Measurements from ENCODE around the gene SMPDL3A. TPM values are rescaled to one million over a fixed set of nuclear protein-coding genes. Genes with fewer than 3 reads are reported as not detected.

SMPDL3A gene
- total and polyA plus RNA-seq, 2 of the 13 experiments (the other 11 are each of a cell fraction or from before 2014, with no cell fraction given), result 7.8 to 17.3 TPM

GRCh38 chr6:122790423-122791309 lies 1.6 kb downstream of the SMPDL3A start (continued):
- no peak for TF ChIP-seq ZNF691 (CRISPR knock-in tag; IDR thresholded peaks at IDR 0.05; ENCODE audit: borderline replicate concordance, low read depth)
- TF ChIP-seq MIER2 (CRISPR knock-in tag; IDR thresholded peaks at IDR 0.05), result no peak
- TF ChIP-seq ZNF260 (CRISPR knock-in tag; IDR thresholded peaks at IDR 0.05; ENCODE audit: borderline replicate concordance, low read depth), result no peak
- TF ChIP-seq ZBTB8A (CRISPR knock-in tag; IDR thresholded peaks at IDR 0.05; ENCODE audit: borderline replicate concordance, low read depth), result no peak; the same call in 1 of the 2 replicates
- TF ChIP-seq KAT7 (CRISPR knock-in tag; IDR thresholded peaks at IDR 0.05; ENCODE audit: borderline replicate concordance), result no peak; the same call in 1 of the 2 replicates
- TF ChIP-seq SMARCC2 (IDR thresholded peaks at IDR 0.05), result no peak
- TF ChIP-seq THAP11 (CRISPR knock-in tag; IDR thresholded peaks at IDR 0.05), result peak; percentile 65; the same call in 1 of the 2 replicates
- TF ChIP-seq ZNF557 (CRISPR knock-in tag; IDR thresholded peaks at IDR 0.05), result no peak
- no peak for TF ChIP-seq ZNF350 (CRISPR knock-in tag; IDR thresholded peaks at IDR 0.05; ENCODE audit: borderline replicate concordance, low read depth)
- TF ChIP-seq ZNF781 (CRISPR knock-in tag; IDR thresholded peaks at IDR 0.05; ENCODE audit: borderline replicate concordance, not compliant biosample characterization), result no peak
- no peak for TF ChIP-seq NRL (CRISPR knock-in tag; IDR thresholded peaks at IDR 0.05; ENCODE audit: borderline replicate concordance)
- peak; percentile 97 for TF ChIP-seq RXRB (CRISPR knock-in tag; IDR thresholded peaks at IDR 0.05; ENCODE audit: borderline replicate concordance)
- no peak for TF ChIP-seq HNRNPK (IDR thresholded peaks at IDR 0.05; ENCODE audit: low read depth, low read length, poor library complexity, severe bottlenecking)
- TF ChIP-seq MEIS1 (CRISPR knock-in tag; IDR thresholded peaks at IDR 0.05; ENCODE audit: borderline replicate concordance), result no peak
- peak; percentile 72; the same call in 1 of the 2 replicates for TF ChIP-seq DMAP1 (CRISPR knock-in tag; IDR thresholded peaks at IDR 0.05)
- TF ChIP-seq ZNF883 (CRISPR knock-in tag; IDR thresholded peaks at IDR 0.05; ENCODE audit: not compliant biosample characterization), result no peak
- peak; percentile 79 for TF ChIP-seq ZNF205 (CRISPR knock-in tag; IDR thresholded peaks at IDR 0.05)
- TF ChIP-seq ARNTL (CRISPR knock-in tag; IDR thresholded peaks at IDR 0.05), result no peak
- no peak for TF ChIP-seq ZNF652 (CRISPR knock-in tag; IDR thresholded peaks at IDR 0.05; ENCODE audit: borderline replicate concordance, low read depth)
- no peak for TF ChIP-seq ZNF841 (CRISPR knock-in tag; IDR thresholded peaks at IDR 0.05; ENCODE audit: borderline replicate concordance)
- no peak for TF ChIP-seq ATAD3A (CRISPR knock-in tag; IDR thresholded peaks at IDR 0.05)
- TF ChIP-seq YY1 (IDR thresholded peaks at IDR 0.05; ENCODE audit: insufficient read depth, insufficient replicate concordance, low read depth, low read length), result no peak
- TF ChIP-seq ZNF577 (CRISPR knock-in tag; IDR thresholded peaks at IDR 0.05; ENCODE audit: borderline replicate concordance, low read depth), result no peak
- TF ChIP-seq ZNF776 (CRISPR knock-in tag; IDR thresholded peaks at IDR 0.05), result no peak
- TF ChIP-seq ZNF777 (CRISPR knock-in tag; IDR thresholded peaks at IDR 0.05), result no peak
- no peak for TF ChIP-seq ZNF775 (CRISPR knock-in tag; IDR thresholded peaks at IDR 0.05; ENCODE audit: borderline replicate concordance)
- TF ChIP-seq GZF1 (CRISPR knock-in tag; IDR thresholded peaks at IDR 0.05), result no peak
- no peak for TF ChIP-seq PRMT3 (CRISPR knock-in tag; IDR thresholded peaks at IDR 0.05; ENCODE audit: borderline replicate concordance, low read depth)
- no peak for TF ChIP-seq GTF2F1 (IDR thresholded peaks at IDR 0.05; ENCODE audit: low read length)
- TF ChIP-seq ZKSCAN1 (IDR thresholded peaks at IDR 0.05; ENCODE audit: low read length), result no peak
- no peak for TF ChIP-seq ZNF432 (CRISPR knock-in tag; IDR thresholded peaks at IDR 0.05; ENCODE audit: borderline replicate concordance)
- no peak for TF ChIP-seq CHCHD3 (CRISPR knock-in tag; IDR thresholded peaks at IDR 0.05)
